ENCODE data around the gene GABRD.

Gene GABRD

DNA sequence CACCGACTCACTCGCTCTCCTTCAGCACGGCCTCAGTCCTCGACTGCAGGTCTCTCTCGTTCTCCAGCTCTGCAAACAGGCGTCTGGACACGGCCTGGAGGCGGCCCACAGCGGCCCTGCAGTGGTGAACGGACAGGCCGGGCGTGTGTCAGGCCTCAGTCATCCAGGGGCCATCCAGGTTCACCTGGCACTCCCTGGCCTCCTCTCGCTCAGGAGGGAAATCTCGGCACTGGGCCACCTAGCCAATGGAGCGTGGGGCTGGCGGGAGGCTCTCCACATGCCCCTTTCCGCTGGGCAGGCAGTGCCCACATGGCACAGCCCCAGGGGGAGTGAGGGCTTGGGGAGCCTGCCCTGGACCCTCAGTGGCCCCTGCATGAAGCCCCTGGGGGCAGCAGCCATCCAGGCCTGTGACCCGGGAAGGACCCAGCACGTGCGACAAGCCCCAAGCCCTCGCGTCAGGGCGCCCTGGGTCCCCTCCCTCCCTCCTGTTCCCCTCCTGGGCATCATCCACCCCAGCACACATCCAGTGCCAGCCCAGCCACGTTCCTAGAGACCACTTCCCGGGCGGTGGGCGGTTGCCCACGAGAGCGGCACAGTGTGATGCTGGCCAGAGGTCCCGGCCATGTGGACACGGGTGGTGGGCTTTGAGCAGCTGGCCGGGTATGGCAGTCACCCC is 33.6 kb upstream of the GABRD start:
- no peak for DNase-seq

DNA sequence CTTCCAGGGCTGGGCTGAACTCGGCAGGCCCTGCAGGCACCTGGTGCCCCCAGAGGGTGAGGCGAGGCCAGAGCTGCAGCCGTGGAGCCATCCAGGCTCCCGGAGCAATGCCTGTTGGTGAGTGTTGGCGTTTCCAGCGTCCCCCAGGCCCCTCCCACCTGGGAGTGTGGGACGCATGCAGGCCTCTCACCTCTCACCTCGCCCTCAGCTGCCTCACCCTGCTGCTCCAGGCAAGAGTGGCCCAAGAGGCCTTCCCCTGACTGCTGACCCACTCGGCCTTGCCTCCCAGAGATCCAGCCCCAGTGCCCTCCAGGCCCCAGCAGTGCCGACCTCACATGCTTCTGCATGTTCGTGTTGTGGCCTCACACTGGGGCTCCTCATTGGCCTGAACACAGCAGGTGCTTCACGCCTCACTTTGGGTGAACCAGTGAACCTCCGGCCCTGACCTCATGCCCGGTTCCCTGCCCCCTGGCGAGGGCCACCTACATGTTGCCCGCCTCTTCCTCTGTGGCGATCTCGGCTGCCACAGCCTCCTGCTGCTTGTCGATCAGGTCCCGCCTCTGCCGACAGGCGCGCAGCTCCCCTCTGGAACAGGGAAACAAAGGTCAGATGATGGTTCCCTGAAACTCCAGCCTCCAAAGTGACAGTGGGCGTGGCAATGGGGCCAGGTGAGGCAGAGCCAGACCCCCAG is 32.5 kb upstream of the GABRD start:
- DNase-seq = no peak

- no peak for DNase-seq
These were observed 32.0 kb upstream of the GABRD start for GRCh38 chr1:1987142-1987510.

DNA sequence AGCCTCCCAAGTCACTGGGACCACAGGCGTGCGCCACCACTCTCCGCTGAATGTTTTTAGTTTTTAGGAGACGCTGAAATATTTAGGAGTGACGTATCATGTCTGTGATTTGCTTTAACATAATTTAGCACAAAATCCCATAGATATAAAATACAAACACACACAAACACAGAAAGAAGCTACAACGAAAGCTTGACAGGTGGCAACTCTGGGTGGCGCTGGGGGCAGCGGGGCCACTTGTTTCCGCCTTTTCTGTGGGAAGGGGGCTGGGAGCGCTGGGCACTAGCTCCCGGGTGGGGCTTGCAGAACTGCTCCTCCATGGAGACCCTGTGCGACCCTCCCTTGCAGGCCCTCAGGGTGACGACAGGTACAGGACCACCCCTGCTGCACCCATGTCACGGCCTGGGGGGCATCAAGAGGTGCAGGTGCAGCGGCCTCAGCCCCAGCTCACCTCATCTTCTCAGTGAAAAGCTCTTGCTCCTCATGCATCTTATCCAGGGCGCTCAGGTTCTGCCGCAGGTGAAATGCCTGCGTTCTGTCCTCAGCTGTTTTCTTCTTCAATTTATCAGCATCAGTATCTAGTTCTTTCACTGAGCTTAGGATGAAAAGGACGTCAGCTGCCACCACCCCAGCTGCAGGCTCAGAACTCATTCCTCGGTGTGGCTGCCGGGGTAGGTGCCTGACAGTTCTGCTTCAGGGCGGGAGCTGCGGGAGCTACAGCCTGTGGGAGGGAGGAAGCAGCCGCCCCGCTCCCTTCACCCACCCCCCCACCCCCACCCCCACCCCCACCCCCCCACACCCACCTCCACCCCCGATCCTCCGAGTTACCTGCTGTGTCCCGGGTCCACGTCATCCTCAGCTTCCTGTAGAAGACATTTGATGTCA is 30.8 kb upstream of the GABRD start:
- DNase-seq = no peak

- no peak for DNase-seq
These were observed 30.0 kb upstream of the GABRD start for GRCh38 chr1:1989102-1989542.

- no peak for DNase-seq
These were observed 29.4 kb upstream of the GABRD start for GRCh38 chr1:1989789-1990188.

DNA sequence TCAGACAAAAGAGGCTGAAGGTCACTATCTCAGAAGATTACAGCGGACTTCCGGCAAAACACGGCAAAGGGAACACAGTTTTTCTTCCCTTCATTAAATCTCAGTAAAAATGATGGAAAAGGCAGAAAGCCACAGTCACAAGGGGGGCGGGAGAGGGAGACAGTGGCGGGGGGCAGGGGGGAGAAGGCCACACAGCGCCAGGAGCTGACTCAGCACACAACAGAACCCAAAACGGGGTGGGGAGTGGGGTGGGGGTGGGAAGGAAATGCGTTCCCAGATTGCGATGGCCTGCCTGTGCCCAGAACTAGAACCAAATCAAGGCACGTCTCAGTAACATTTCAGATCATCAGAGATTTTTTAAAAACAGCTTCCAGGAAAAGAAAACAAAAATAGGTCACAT is 28.9 kb upstream of the GABRD start:
- no peak for DNase-seq

- no peak for DNase-seq
These were observed 24.6 kb upstream of the GABRD start for GRCh38 chr1:1994536-1994935.

DNA sequence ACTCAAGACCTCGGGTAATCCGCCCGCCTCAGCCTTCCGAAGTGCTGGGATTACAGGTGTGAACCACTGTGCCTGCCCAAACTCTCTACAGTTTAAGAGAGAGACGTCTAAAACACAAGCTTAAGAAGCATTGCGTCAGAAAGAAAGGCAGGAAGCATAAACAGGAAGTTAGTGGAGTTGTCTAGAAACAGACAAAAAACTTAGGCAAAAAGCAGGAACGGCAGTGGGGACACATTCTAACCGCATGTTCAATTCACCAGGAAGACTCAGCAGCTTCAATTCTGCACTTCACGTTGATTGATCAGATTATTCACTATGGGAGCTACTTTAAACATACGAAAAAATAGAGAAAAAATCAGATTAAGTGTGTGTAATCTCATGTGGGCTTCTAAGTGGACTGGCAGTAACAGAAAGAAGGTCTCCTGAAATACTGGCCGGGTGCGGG is 22.9 kb upstream of the GABRD start:
- no peak for DNase-seq

DNA sequence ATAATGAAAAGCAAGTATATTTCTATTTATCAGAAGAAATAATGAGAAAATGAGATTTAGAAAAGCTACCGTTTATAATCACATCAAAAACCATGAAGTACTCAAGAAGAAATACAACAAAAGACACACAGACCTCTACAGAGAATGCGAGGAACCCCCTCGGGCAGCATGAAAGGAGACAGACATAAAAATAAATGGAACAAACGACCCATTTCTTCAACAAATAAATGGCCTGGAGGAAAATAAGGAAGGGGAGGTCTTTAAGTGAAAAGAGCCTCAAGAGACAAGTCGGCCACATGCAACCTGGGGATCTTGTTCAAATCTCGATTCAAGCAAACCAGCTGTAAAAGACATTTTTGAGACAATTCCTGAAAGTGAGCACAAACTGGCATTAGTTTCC is 21.6 kb upstream of the GABRD start:
- DNase-seq = no peak

GRCh38 chr1:2000432-2000831 is 18.7 kb upstream of the GABRD start:
- DNase-seq = no peak

- DNase-seq = no peak
These were observed 18.3 kb upstream of the GABRD start for GRCh38 chr1:2000850-2001249.

- no peak for DNase-seq
These were observed 17.3 kb upstream of the GABRD start for GRCh38 chr1:2001773-2002411.

- peak; percentile 66 for DNase-seq
These were observed 15.5 kb upstream of the GABRD start, which contains the start of gene CFAP74 for GRCh38 chr1:2003541-2004131. TSS of gene CFAP74 (minus strand) at chr1:2003786. CDS start at chr1:1990956, 12,830 bp downstream.

DNA sequence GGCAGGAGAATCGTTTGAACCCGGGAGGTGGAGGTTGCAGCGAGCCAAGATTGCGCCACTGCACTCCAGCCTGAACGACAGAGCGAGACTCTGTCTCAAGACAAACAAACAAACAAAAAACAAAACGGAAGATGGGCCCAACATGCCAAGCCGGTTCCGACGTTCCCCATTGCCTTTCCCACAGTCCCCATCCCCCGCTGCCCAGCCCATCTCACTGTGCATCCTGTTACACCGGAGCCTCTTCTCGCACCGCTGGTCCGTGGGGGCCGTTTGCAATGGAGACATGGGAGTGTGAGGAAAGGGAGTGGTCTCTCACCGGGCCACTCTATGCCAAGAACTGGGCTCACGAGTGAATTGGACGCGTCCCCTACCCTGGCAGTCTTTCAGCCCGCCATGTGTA is 14.3 kb upstream of the GABRD start:
- no peak for DNase-seq

GRCh38 chr1:2009101-2010053 is 9.8 kb upstream of the GABRD start:
- no peak for DNase-seq

GRCh38 chr1:2014181-2014580 is 5.0 kb upstream of the GABRD start:
- no peak for DNase-seq

- DNase-seq = no peak
These were observed 4.1 kb upstream of the GABRD start for GRCh38 chr1:2014741-2015735.

- DNase-seq = no peak
These were observed 3.0 kb upstream of the GABRD start for GRCh38 chr1:2016123-2016522.
